Left ventricle myocardium superior (tissue), 1 donor: Measurements from ENCODE around the gene MAD1L1. TPM values are rescaled to one million over a fixed set of nuclear protein-coding genes. Genes with fewer than 3 reads are reported as not detected.

Experiments
- ATAC-seq: fragments of 200-7000 bp; cut with Tn5 transposase; one replicate; pipeline ENCODE4 v1.9.1; 2020; ENCODE audit warnings: mild to moderate bottlenecking, moderate library complexity
- DNase-seq: peaks from one replicate; pipeline ENCODE4 v3.0.0-alpha.2; 2020
- intact Hi-C: fragments of 100-400 bp; cut with micrococcal nuclease; formaldehyde crosslinking; loops from one replicate; pipeline ENCODE4 v1.11.0; 2022
- total RNA-seq: library from RNA; stranded (reverse); fragmentation: NEBNext Ultra II Directional; extraction: Animal tissue kit (Norgen Biotek cat#: 25700); gene quantifications from one replicate; pipeline ENCODE4 v1.2.1, GENCODE V29; 2021
- donor health status: DM: no; HTN: yes; CAD: no; lungs with severe emphysema.

MAD1L1 gene
- total RNA-seq, 1 donor from 2014 or later = 19.1 TPM

- intact Hi-C loops = no loop called here
Observed at GRCh38 chr7:2090526-2091520, 141.9 kb downstream of the MAD1L1 start.

GRCh38 chr7:2088801-2089200, 143.9 kb downstream of the MAD1L1 start:
- ATAC-seq (no peak), DNase-seq (no peak)
- intact Hi-C loops = no loop called here

More at GRCh38 chr7:2090526-2091520, 141.9 kb downstream of the MAD1L1 start:
- DNase-seq (no peak), ATAC-seq (no peak)

GRCh38 chr7:2087744-2088143, 145.0 kb downstream of the MAD1L1 start:
- ATAC-seq (no peak), DNase-seq (no peak)
- intact Hi-C loops = no loop called here

GRCh38 chr7:2086229-2086628, 146.5 kb downstream of the MAD1L1 start:
- intact Hi-C loops = no loop called here
- DNase-seq = peak; percentile 71
- ATAC-seq = peak; percentile 93

- intact Hi-C loops = no loop called here
- ATAC-seq (no peak), DNase-seq (no peak)
Observed at GRCh38 chr7:2085804-2086203, 146.9 kb downstream of the MAD1L1 start.

GRCh38 chr7:2084781-2085505, 147.8 kb downstream of the MAD1L1 start:
- no peak for ATAC-seq
- intact Hi-C loops = no loop called here
- DNase-seq = no peak

GRCh38 chr7:2084331-2084730, 148.4 kb downstream of the MAD1L1 start:
- DNase-seq = no peak
- no peak for ATAC-seq
- intact Hi-C loops = no loop called here

GRCh38 chr7:2083362-2083761, 149.4 kb downstream of the MAD1L1 start:
- DNase-seq (no peak), ATAC-seq (no peak)
- intact Hi-C loops = no loop called here

- ATAC-seq = no peak
- DNase-seq = no peak
Observed at GRCh38 chr7:2082139-2082998, 150.4 kb downstream of the MAD1L1 start.

GRCh38 chr7:2081526-2082135, 151.1 kb downstream of the MAD1L1 start:
- ATAC-seq (no peak), DNase-seq (no peak)
- intact Hi-C loops = no loop called here

More at GRCh38 chr7:2082139-2082998, 150.4 kb downstream of the MAD1L1 start:
- intact Hi-C loops = no loop called here

- DNase-seq (no peak), ATAC-seq (no peak)
- intact Hi-C loops = no loop called here
Observed at GRCh38 chr7:2080477-2080876, 152.3 kb downstream of the MAD1L1 start.

GRCh38 chr7:2080060-2080387, 152.7 kb downstream of the MAD1L1 start:
- intact Hi-C loops = no loop called here

GRCh38 chr7:2079332-2080059, 153.2 kb downstream of the MAD1L1 start:
- intact Hi-C loops = no loop called here
- no peak for DNase-seq
- no peak for ATAC-seq

More at GRCh38 chr7:2080060-2080387, 152.7 kb downstream of the MAD1L1 start:
- no peak for DNase-seq
- no peak for ATAC-seq

- intact Hi-C loops = no loop called here
- ATAC-seq = no peak
- no peak for DNase-seq
Observed at GRCh38 chr7:2078899-2079298, 153.8 kb downstream of the MAD1L1 start.

GRCh38 chr7:2076649-2077064, 156.1 kb downstream of the MAD1L1 start:
- ATAC-seq = no peak
- DNase-seq = no peak
- intact Hi-C loops = no loop called here

- ATAC-seq (no peak), DNase-seq (no peak)
- intact Hi-C loops = no loop called here
Observed at GRCh38 chr7:2075811-2076210, 156.9 kb downstream of the MAD1L1 start.

- intact Hi-C loops = no loop called here
- DNase-seq (peak; percentile 24), ATAC-seq (no peak)
Observed at GRCh38 chr7:2074691-2075090, 158.1 kb downstream of the MAD1L1 start.

GRCh38 chr7:2072798-2073197, 159.9 kb downstream of the MAD1L1 start:
- DNase-seq (no peak), ATAC-seq (no peak)
- intact Hi-C loops = no loop called here
